NCI-H2227 (cell line): ENCODE measurements around the gene BRSK2.
"Not testable (repeated sequence)": the region's sequence is repeated elsewhere in the genome, so short reads cannot be mapped to it uniquely, and the experiment has no call there.

Source experiments
- DNase-seq: peaks from one replicate; lab custom pipeline; 2025; ENCODE audit not compliant: unreplicated experiment; lab: John Stamatoyannopoulos, UW

The BRSK2 gene

DNA sequence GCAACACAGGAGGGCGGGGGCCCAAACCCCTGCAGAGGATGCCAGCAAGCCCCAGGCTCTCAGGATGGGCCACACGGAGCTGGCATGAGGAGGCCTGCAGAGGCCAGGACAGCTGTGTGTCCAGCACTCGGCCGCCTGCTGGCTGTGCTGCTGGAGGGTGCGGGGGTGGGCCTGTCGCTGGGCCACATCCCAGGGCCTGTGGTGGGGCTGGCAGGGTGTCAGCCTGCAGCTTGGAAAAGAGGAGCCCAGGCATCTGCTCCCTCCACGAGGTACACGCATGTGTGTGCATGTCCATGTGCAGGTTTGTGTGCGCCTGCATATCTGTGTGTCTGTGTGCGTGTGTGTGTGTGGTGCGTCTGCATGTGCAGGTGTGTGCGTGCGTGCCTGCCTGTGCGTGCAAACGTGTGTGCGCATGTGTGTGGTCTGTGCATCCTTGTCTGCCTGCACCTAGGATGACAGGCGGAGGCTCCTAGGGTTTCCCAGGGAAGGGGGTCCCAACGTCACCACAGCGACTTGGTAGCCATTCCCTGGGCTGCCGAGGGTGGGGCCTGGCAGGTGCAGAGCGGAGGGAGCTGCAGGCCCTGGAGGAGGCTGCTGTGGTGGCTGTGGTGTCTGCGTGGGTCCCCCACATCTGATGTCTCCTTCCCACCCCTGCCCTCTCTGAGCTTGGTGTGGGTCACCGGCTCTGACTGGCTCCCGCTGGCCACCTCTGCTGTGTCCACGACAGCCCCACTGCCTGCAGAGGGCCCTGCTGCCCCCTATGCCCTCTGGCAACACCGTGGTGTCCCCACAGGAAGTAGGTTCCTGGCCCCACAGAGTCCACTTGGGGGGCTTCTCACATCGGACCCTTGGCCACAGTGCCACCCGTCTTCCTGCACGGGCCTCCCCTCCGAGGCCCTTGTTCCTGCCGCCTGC is 17.1 kb downstream of the BRSK2 start:
- DNase-seq = no peak

- DNase-seq = no peak
Measured at GRCh38 chr11:1407668-1408067, 17.9 kb downstream of the BRSK2 start.

- DNase-seq = no peak
Measured at GRCh38 chr11:1408346-1408745, 18.6 kb downstream of the BRSK2 start.

DNA sequence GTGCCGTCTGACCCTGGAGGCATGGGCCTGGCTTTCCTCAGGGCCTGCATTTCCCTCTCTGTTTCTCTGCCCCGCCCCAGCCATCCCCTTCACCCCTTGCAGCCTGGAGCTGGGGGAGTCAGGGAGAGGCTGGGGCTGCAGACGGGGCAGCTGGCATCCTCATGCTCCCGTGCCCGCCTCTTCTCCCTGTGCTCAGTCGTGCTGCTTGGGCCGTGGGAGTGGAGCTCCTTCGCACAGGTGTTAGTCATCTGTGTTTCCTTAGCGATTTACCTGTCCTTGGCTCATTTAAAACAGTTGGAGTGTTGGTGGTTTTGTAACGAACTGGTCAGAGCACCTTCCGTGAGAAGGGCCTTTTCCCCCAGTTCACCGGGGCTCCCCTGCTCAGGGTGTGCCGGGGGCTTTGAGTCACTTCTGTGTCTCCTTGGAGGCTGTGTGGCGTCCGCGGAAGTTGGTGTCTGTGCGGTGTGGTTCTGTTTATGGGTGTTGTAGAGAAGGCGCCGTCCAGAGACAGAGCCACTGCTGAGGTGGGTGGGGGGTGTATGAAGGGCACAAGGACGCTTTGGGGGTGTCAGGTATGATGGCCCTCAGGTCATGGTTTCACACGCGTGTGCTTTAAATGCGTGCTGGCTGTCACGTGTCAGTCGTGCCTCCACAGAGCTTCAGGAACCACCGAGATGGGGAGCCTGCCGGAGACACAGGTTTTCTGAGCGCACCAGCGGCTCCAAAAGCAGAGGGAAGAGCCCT is 19.5 kb downstream of the BRSK2 start:
- DNase-seq = no peak

DNA sequence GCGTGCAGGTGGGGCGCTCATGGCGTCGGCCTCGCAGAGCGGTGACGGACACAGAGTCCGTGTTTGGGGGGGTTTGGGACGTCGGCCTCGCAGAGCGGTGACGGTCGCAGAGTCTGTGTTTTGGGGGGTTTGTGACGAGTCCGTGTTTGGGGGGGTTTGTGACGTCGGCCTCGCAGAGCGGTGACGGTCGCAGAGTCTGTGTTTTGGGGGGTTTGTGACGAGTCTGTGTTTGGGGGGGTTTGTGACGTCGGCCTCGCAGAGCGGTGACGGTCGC is 20.1 kb downstream of the BRSK2 start:
- DNase-seq = not testable (repeated sequence)

DNA sequence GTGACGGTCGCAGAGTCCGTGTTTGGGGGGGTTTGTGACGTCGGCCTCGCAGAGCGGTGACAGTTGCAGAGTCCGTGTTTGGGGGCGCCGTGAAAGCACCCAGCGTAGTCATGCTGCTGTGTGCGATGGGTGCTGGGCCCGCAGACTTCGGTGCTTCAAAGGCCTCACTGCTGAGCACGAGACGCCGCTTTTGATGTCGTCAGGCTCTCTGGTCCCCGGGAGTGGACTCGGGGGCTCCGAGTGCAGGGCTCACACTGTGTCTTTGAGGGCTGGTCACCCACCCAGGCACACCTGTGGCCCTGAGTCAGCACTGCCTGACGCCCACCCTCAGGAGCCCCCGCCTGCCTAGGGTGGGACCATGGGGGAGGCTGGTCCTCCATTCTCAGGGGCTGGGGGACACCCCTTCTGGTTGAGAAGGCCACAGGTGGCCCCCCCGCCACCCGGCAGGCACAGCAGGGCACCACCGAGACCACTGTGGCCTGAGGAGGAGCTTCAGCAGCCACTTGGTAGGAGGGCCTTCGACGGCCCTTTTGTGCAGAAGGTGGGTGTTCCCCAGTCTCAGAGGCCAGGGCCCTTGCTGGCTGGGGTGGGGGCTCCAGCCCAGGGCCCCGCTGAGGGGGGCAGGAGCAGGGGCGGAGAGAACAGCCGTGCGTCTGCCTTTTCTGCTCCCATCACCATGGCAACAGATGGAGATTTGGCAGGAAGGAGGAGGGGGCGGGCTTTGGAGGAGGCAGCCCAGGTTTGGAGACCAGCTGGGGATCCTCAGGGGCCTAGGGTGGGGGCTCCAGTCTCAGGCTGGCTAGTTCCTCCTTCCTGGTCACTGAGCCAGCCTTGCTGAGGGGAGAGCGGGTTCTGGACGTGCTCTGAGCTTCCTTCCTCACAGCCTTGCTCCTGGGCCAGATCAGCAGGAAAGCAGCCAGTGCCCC is 20.9 kb downstream of the BRSK2 start:
- DNase-seq = peak; percentile 81

GRCh38 chr11:1411301-1411700 is 21.6 kb downstream of the BRSK2 start:
- no peak for DNase-seq

- not testable (repeated sequence) for DNase-seq
Measured at GRCh38 chr11:1411739-1412138, 22.0 kb downstream of the BRSK2 start.

GRCh38 chr11:1412377-1413095 is 22.8 kb downstream of the BRSK2 start:
- DNase-seq = no peak

DNA sequence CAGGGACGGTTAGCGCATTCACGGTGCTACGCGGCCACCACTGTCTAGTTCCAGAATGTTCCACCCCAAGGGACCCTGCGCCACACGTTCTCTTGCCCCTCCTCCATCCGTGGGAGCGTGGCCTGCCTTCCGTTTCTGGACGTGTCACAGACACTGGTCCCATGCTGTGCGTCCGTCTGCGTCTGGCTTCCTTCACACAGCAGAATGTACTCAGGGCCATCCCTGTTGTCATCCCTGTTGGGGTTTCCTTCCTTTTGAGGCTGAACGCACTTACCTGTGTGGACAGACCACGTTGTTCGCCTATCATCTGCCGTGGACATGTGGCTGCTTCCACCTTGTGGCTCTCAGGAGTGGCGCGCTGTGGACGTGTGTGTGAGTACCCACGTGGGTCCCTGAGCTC is 24.9 kb downstream of the BRSK2 start:
- no peak for DNase-seq

DNA sequence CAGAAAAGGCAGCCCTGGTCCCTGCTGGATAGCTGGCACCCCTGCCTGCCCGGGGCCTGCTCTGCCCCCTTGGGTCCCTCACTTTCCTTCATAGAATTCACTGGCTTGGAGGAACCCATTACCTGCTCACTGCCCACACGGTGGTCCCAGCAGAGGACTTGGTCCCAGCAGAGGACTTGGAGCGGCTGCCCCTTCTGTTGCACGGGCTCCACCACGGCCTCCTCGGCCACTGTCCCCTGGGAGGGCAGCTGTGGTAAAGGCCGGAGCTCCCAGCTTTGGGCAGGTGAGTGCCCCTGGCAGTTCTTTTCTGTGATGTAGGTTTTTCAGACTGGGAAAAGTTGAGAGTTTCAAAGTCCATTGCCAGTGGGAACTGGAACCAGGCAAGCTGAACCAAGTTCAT is 25.9 kb downstream of the BRSK2 start:
- no peak for DNase-seq

GRCh38 chr11:1418192-1418795 is 28.6 kb downstream of the BRSK2 start:
- DNase-seq = not testable (repeated sequence)

DNA sequence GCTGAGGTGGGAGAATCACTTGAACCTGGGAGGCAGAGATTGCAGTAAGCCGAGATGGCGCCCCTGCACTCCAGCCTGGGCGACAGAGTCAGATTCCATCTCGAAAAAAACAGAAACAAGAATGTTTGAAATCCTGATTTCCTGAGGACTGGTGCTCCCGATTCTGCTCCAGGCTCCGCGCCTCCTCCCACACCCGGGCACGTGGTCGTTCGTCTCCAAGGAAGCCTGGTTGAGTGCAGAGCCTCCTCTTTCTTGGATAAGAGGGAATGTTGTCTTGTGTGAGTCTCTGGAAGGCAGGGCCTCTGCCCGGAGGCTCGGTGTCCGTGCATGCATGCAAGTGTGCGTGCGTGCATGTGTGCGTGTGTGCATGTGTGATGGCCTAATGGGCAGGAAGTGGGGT is 30.1 kb downstream of the BRSK2 start:
- DNase-seq = no peak

GRCh38 chr11:1421291-1421690 is 31.6 kb downstream of the BRSK2 start:
- no peak for DNase-seq

- no peak for DNase-seq
Measured at GRCh38 chr11:1422481-1422880, 32.7 kb downstream of the BRSK2 start.

- DNase-seq = no peak
Measured at GRCh38 chr11:1422981-1423380, 33.2 kb downstream of the BRSK2 start.

DNA sequence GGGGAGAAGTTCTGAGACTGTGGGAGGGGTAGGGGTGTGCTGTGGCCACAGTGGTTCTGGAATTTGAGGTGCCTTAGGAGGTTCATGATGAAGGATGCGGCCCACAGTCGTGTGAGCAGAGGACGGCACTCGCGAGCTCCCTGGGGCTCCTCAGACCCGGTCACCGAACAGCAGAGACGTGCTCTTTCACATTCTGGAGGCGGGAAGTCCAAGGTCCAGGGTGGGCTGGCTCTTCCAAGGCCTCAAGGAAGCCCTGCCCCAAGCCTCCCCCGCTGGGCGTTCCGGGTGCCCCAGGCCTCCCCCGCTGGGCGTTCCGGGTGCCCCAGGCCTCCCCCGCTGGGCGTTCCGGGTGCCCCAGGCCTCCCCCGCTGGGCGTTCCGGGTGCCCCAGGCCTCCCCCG is 33.7 kb downstream of the BRSK2 start:
- DNase-seq = not testable (repeated sequence)

DNA sequence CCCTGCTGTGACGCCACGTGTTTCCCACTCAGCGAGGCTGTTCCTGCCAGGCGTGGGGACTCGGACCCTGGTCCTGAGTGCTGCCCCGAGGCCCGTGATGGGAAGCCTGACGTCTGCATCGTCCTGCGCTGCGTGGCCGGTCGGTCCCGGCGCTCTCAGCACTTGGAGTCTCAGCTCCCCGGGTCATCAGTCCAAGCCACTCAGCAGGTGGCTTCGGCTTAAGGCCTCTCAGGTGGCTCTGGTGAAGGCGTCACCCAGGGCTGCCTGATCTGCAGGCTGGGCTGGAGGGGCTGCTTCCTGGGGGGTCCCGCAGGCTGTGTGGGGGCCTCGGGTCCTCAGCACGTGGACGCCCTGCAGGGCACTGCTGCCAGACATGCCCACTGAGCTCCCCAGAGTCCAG is 35.3 kb downstream of the BRSK2 start:
- DNase-seq = no peak

DNA sequence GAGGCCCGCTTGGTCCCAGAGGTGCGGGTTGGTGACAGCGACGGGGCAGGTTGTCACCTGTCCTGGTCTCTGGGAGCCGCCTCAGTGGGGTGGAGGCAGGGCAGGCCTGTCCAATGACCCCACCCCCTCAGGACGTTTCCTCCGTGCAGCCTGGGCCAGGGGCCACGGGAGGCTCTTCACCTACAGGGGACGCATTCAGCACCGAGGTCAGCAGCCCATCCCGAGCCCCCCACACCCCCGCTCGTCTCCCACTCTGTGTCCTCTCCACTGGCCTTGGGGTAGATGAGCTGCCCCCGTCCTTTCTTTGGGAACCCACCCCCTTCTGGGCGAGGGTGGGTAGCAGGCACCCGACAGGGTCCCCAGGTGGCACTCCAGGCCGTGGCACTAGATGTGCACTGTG is 35.7 kb downstream of the BRSK2 start:
- no peak for DNase-seq

DNA sequence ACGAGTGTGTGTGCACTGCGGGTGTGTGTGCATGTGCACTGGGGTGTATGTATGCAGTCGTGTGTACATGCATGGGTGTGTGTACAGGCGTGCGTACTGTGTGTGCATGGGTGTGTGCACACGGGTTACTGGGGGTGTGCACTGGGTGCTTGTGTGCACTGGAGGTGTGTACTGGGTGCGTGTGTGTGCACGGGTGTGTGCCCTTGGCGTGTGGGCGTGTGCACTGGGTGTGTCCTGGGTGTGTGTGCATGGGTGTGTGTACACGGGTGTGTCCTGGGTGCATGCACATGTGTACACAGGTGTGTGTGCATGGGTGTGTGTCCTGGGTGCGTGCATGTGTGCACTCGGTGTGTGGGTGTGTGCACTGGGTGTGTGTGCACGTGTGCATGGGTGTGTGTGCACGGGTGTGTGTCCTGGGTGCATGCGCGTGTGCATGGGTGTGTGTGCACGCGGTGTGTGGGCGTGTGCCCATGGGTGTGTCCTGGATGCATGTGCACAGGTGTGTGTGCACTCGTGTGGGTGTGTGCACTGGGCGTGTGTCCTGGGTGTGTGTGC is 39.1 kb downstream of the BRSK2 start:
- no peak for DNase-seq
